OCI-LY1 (cell line): ENCODE data around the gene GNAQ.

Experiments used
- H2AFZ ChIP-seq: fragments of 200-600 bp; sonication (generic), shearing (Covaris generic); 2 replicates; pipeline ENCODE4 v1.6.0; 2014; ENCODE audit warnings: antibody characterized with exemption, mild to moderate bottlenecking, low read length
- H3F3A ChIP-seq: fragments of 200-600 bp; sonication (generic), shearing (Covaris generic); 2 replicates; pipeline ENCODE4 v1.6.0; 2014; ENCODE audit warnings: mild to moderate bottlenecking, antibody characterized with exemption, low read length, moderate library complexity; ENCODE audit not compliant: insufficient read depth
- H3K27ac ChIP-seq: fragments of 200-600 bp; sonication (generic); 2 replicates; pipeline ENCODE4 v1.5.1; 2014; ENCODE audit warnings: low read length, mixed run types, mild to moderate bottlenecking, low read depth; ENCODE audit not compliant: poor library complexity, severe bottlenecking
- H3K27me3 ChIP-seq: fragments of 200-600 bp; sonication (generic); 2 replicates; pipeline ENCODE4 v1.6.0; 2014; ENCODE audit warnings: antibody characterized with exemption, mild to moderate bottlenecking, low read length, moderate library complexity; ENCODE audit not compliant: insufficient read depth
- H3K36me3 ChIP-seq: fragments of 200-600 bp; sonication (generic); 2 replicates; pipeline ENCODE4 v1.6.1; 2014; ENCODE audit warnings: mild to moderate bottlenecking, antibody characterized with exemption, low read length, moderate library complexity, mixed read lengths; ENCODE audit not compliant: insufficient read depth
- H3K4me1 ChIP-seq: fragments of 200-600 bp; sonication (generic); 2 replicates; pipeline ENCODE4 v1.5.1; 2014; ENCODE audit warnings: mild to moderate bottlenecking, low read length, moderate library complexity; ENCODE audit not compliant: insufficient read depth, severe bottlenecking
- H3K4me2 ChIP-seq: fragments of 200-600 bp; sonication (generic), shearing (Covaris generic); 2 replicates; pipeline ENCODE4 v1.6.1; 2014; ENCODE audit warnings: low read length
- H3K4me3 ChIP-seq: fragments of 200-600 bp; sonication (generic); 2 replicates; pipeline ENCODE4 v1.5.1; 2014; ENCODE audit warnings: low read length, low read depth, mild to moderate bottlenecking, mixed read lengths; ENCODE audit not compliant: poor library complexity, severe bottlenecking
- H3K79me2 ChIP-seq: fragments of 200-600 bp; shearing (Covaris generic); 2 replicates; pipeline ENCODE4 v1.6.1; 2016; ENCODE audit warnings: mixed run types, low read length, mixed read lengths; ENCODE audit not compliant: insufficient read depth
- H3K9ac ChIP-seq: fragments of 200-600 bp; sonication (generic), shearing (Covaris generic); 2 replicates; pipeline ENCODE4 v1.6.1; 2014; ENCODE audit warnings: mild to moderate bottlenecking, low read length, mixed read lengths
- H3K9me2 ChIP-seq: fragments of 200-600 bp; sonication (generic), shearing (Covaris generic); 2 replicates; pipeline ENCODE4 v1.6.1; 2014; ENCODE audit warnings: low read depth, mild to moderate bottlenecking, low read length, mixed read lengths
- H3K9me3 ChIP-seq: fragments of 200-600 bp; shearing (Covaris generic); 2 replicates; pipeline ENCODE4 v1.6.1; 2014; ENCODE audit warnings: low read length, mixed read lengths
- H4K20me1 ChIP-seq: fragments of 200-600 bp; sonication (generic), shearing (Covaris generic); 2 replicates; pipeline ENCODE4 v1.6.0; 2016; ENCODE audit warnings: mild to moderate bottlenecking, low read length; ENCODE audit not compliant: insufficient read depth
- CTCF ChIP-seq: fragments of 200-600 bp; sonication (generic), shearing (Covaris generic); IDR thresholded peaks from 2 replicates; pipeline ENCODE4 v1.5.1; 2017; ENCODE audit warnings: mild to moderate bottlenecking, antibody characterized with exemption, low read length, moderate library complexity, mixed read lengths
- EZH2 ChIP-seq: fragments of 200-600 bp; sonication (generic), shearing (Covaris generic); IDR thresholded peaks from 2 replicates; pipeline ENCODE4 v1.8.0; 2017; ENCODE audit warnings: borderline replicate concordance, mixed run types, mild to moderate bottlenecking, antibody characterized with exemption, low read length, moderate library complexity, mixed read lengths

GNAQ gene

GRCh38 chr9:77989458-77989857, 42.2 kb downstream of the GNAQ start:
- H3K4me1 ChIP-seq, result no peaks in the 10 kb centered on the region
- no peaks in the 10 kb centered on the region for H3K36me3 ChIP-seq
- H3K9me3 ChIP-seq, result no peaks in the 10 kb centered on the region
- no peaks in the 10 kb centered on the region for H3F3A ChIP-seq
- H4K20me1 ChIP-seq, result no peaks in the 10 kb centered on the region
- TF ChIP-seq CTCF (no peak), EZH2 (no peak)
- H3K4me2 ChIP-seq, result no peak overlapping the region
- no peaks in the 10 kb centered on the region for H3K27me3 ChIP-seq
- H3K9me2 ChIP-seq, result no peaks in the 10 kb centered on the region
- no peak overlapping the region for H3K27ac ChIP-seq
- no peak overlapping the region for H3K9ac ChIP-seq
- no peaks in the 10 kb centered on the region for H3K79me2 ChIP-seq
- no peak overlapping the region for H3K4me3 ChIP-seq
- no peak overlapping the region for H2AFZ ChIP-seq

- H3K79me2 ChIP-seq, result no peaks in the 10 kb centered on the region
- no peak overlapping the region for H3K4me2 ChIP-seq
- H3K27ac ChIP-seq, result no peak overlapping the region
- H3K9me3 ChIP-seq, result no peaks in the 10 kb centered on the region
- H2AFZ ChIP-seq, result no peak overlapping the region
- H3K36me3 ChIP-seq, result no peaks in the 10 kb centered on the region
- no peak for TF ChIP-seq EZH2
- TF ChIP-seq CTCF, result no peak
- H3K4me3 ChIP-seq, result no peak overlapping the region
- H3K27me3 ChIP-seq, result no peaks in the 10 kb centered on the region
- no peaks in the 10 kb centered on the region for H3K9me2 ChIP-seq
- H3K9ac ChIP-seq, result no peak overlapping the region
- no peaks in the 10 kb centered on the region for H3K4me1 ChIP-seq
- H4K20me1 ChIP-seq, result no peaks in the 10 kb centered on the region
- no peaks in the 10 kb centered on the region for H3F3A ChIP-seq
Measured at GRCh38 chr9:77988630-77989029, 43.0 kb downstream of the GNAQ start.

GRCh38 chr9:77987880-77988525, 43.6 kb downstream of the GNAQ start:
- no peak overlapping the region for H2AFZ ChIP-seq
- no peak overlapping the region for H3K9ac ChIP-seq
- no peaks in the 10 kb centered on the region for H3K27me3 ChIP-seq
- H3K4me2 ChIP-seq, result no peak overlapping the region
- no peak overlapping the region for H3K4me3 ChIP-seq
- H3K4me1 ChIP-seq, result no peaks in the 10 kb centered on the region
- no peaks in the 10 kb centered on the region for H3F3A ChIP-seq
- no peaks in the 10 kb centered on the region for H3K9me3 ChIP-seq
- H3K9me2 ChIP-seq, result no peaks in the 10 kb centered on the region
- no peaks in the 10 kb centered on the region for H4K20me1 ChIP-seq
- no peak for TF ChIP-seq EZH2
- TF ChIP-seq CTCF, result no peak
- no peaks in the 10 kb centered on the region for H3K36me3 ChIP-seq
- no peak overlapping the region for H3K27ac ChIP-seq
- H3K79me2 ChIP-seq, result no peaks in the 10 kb centered on the region
